Body of pancreas (tissue), 4 donors: ENCODE results near the gene SMPD3.

ENCODE experiments used
- POLR2A ChIP-seq, 3 donors: fragments of 450-650 bp; IDR thresholded peaks; one replicate each; pipeline ENCODE4 v1.6.1; 2016; ENCODE audit warnings: antibody characterized with exemption in 3 of 3, mild to moderate bottlenecking in 2 of 3
- TF ChIP-seq, protein P1 (sequence below), 7 experiments: fragments of 450-650 bp in 4 of 7; fragments of 200-600 bp in 3 of 7; sonication (generic) in 3 of 7; IDR thresholded peaks; one replicate each; pipeline ENCODE4 v1.5.1; 2016 to 2019; ENCODE audit warnings: antibody characterized with exemption in 7 of 7

DNA sequence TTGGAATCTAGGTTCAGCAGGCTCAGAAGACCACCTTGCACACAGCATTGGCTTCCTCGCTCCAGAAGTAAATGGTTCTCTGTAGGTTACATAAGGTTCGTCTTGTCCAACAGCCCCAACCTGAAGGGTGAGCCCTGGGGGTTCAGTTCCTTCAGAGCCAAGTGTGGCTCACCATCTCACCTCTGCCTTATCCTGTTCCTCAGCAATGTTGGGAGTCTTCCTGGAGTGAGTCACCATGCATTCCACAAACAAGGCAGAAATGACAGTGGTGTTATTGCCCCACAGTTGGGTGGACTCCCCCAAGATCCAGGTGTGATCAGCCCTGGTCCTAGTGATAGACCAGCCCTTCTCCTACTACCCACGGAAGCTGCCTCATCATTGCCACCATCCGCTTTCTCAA, 26.8 kb upstream of the SMPD3 start:
- TF ChIP-seq POLR2A (IDR thresholded peaks at IDR 0.05) = no peak
- TF ChIP-seq, protein P1, sequence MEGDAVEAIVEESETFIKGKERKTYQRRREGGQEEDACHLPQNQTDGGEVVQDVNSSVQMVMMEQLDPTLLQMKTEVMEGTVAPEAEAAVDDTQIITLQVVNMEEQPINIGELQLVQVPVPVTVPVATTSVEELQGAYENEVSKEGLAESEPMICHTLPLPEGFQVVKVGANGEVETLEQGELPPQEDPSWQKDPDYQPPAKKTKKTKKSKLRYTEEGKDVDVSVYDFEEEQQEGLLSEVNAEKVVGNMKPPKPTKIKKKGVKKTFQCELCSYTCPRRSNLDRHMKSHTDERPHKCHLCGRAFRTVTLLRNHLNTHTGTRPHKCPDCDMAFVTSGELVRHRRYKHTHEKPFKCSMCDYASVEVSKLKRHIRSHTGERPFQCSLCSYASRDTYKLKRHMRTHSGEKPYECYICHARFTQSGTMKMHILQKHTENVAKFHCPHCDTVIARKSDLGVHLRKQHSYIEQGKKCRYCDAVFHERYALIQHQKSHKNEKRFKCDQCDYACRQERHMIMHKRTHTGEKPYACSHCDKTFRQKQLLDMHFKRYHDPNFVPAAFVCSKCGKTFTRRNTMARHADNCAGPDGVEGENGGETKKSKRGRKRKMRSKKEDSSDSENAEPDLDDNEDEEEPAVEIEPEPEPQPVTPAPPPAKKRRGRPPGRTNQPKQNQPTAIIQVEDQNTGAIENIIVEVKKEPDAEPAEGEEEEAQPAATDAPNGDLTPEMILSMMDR (IDR thresholded peaks at IDR 0.05) = no peak
